H1 (cell line): ENCODE data around the gene LCP1.
"Not testable (repeated sequence)": the region's sequence is repeated elsewhere in the genome, so short reads cannot be mapped to it uniquely, and the experiment has no call there.

Source experiments
- CHD2 ChIP-seq: IDR thresholded peaks from 2 replicates; pipeline ENCODE4 v1.6.1; 2012; ENCODE audit warnings: low read length, improper control_type of control experiment
- EGR1 ChIP-seq: IDR thresholded peaks from 2 replicates; pipeline ENCODE4 v1.6.1; 2011; ENCODE audit warnings: low read depth, low read length, borderline replicate concordance
- FOSL1 ChIP-seq: IDR thresholded peaks from 2 replicates; pipeline ENCODE4 v1.6.1; 2011; ENCODE audit warnings: mild to moderate bottlenecking, low read depth, low read length, moderate library complexity; ENCODE audit not compliant: insufficient read depth
- HDAC6 ChIP-seq: IDR thresholded peaks from one replicate; pipeline ENCODE4 v1.7.1; 2012; ENCODE audit warnings: low read depth, mild to moderate bottlenecking, inconsistent platforms, low read length, moderate library complexity
- POLR2A ChIP-seq, 2 experiments: IDR thresholded peaks; 1 replicate in 1 of 2; 2 replicates in 1 of 2; pipeline ENCODE4 v1.6.1; 2011; ENCODE audit warnings: low read depth in 2 of 2, low read length in 2 of 2, mild to moderate bottlenecking in 2 of 2; ENCODE audit errors: control extremely low read depth in 1 of 2
- POLR2AphosphoS5 ChIP-seq: IDR thresholded peaks from 2 replicates; pipeline ENCODE4 v1.6.1; 2011; ENCODE audit warnings: low read depth, low read length
- POU5F1 ChIP-seq: IDR thresholded peaks from 2 replicates; pipeline ENCODE4 v1.6.1; 2011; ENCODE audit warnings: low read depth, mild to moderate bottlenecking, low read length, moderate library complexity
- SP1 ChIP-seq: IDR thresholded peaks from 2 replicates; pipeline ENCODE4 v1.6.1; 2011; ENCODE audit warnings: low read depth, low read length
- TCF12 ChIP-seq: IDR thresholded peaks from 2 replicates; pipeline ENCODE4 v1.6.1; 2011; ENCODE audit warnings: low read depth, mild to moderate bottlenecking, low read length
- TF ChIP-seq, protein P1 (sequence below): IDR thresholded peaks from 2 replicates; pipeline ENCODE4 v1.6.1; 2012; ENCODE audit warnings: inconsistent platforms
- TF ChIP-seq, protein P2 (sequence below), 3 experiments: IDR thresholded peaks; 1 replicate in 2 of 3; 2 replicates in 1 of 3; pipeline versions ENCODE4 v1.5.1 to v1.6.1; 2011; ENCODE audit warnings: low read length in 3 of 3, mild to moderate bottlenecking in 3 of 3, inconsistent platforms in 2 of 3, low read depth in 1 of 3, moderate library complexity in 1 of 3; ENCODE audit not compliant: insufficient read depth in 1 of 3; ENCODE audit errors: control extremely low read depth in 1 of 3

DNA sequence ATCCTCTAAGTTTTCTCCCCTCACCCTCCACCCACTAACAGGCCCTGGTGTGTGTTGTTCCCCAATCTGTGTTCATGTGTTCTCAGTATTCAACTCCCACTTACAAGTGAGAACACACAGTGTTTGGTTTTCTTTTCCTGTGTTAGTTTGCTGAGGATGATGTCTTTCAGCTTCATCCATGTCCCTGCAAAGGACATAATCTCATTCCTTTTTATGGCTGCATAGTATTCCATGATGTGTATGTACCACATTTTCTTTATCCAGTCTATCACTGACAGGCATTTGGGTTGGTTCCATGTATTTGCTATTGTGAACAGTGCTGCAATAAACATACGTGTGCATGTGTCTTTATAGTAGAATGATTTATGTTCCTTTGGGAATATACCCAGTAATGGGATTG is 32.8 kb upstream of the LCP1 start:
- TF ChIP-seq POLR2AphosphoS5; TCF12; POU5F1; SP1; POLR2A (IDR thresholded peaks at IDR 0.05; ENCODE audit: control extremely low read depth in 1 of 2, low read depth in 2 of 2, low read length in 2 of 2); FOSL1; EGR1; HDAC6; CHD2: not testable (repeated sequence)
- TF ChIP-seq, protein P1, sequence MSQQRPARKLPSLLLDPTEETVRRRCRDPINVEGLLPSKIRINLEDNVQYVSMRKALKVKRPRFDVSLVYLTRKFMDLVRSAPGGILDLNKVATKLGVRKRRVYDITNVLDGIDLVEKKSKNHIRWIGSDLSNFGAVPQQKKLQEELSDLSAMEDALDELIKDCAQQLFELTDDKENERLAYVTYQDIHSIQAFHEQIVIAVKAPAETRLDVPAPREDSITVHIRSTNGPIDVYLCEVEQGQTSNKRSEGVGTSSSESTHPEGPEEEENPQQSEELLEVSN: not testable (repeated sequence)
- TF ChIP-seq, protein P2, sequence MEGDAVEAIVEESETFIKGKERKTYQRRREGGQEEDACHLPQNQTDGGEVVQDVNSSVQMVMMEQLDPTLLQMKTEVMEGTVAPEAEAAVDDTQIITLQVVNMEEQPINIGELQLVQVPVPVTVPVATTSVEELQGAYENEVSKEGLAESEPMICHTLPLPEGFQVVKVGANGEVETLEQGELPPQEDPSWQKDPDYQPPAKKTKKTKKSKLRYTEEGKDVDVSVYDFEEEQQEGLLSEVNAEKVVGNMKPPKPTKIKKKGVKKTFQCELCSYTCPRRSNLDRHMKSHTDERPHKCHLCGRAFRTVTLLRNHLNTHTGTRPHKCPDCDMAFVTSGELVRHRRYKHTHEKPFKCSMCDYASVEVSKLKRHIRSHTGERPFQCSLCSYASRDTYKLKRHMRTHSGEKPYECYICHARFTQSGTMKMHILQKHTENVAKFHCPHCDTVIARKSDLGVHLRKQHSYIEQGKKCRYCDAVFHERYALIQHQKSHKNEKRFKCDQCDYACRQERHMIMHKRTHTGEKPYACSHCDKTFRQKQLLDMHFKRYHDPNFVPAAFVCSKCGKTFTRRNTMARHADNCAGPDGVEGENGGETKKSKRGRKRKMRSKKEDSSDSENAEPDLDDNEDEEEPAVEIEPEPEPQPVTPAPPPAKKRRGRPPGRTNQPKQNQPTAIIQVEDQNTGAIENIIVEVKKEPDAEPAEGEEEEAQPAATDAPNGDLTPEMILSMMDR (IDR thresholded peaks at IDR 0.05; ENCODE audit: control extremely low read depth in 1 of 3, insufficient read depth in 1 of 3, low read depth in 1 of 3, low read length in 3 of 3): not testable (repeated sequence)
